ENCODE results near the gene PRRX1.

Gene PRRX1

DNA sequence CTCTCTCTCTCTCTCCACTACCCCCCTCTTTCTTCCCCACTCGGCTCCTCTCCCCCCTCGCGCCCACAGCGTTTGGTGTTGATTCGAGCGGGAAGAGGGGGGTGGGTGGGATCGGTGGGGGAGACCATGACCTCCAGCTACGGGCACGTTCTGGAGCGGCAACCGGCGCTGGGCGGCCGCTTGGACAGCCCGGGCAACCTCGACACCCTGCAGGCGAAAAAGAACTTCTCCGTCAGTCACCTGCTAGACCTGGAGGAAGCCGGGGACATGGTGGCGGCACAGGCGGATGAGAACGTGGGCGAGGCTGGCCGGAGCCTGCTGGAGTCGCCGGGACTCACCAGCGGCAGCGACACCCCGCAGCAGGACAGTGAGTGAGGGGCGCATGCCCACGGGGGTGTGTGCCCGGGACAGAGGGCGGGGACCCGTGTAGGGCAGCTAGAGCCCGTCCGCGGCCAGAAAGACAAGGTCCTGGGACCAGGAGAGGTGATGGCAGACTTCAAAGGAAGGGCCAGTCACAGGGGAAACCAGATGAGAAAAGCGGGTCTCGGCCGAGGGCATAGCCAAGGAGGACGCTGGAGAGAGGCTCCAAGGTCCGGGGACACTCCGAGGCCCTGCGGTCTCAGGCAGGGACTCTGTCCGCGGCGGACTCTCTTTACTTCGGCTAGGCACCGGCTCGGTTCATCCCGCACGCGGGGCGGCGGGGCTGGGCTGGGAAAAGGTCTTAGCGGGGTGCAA is at the start of gene PRRX1:
PRRX1 (plus strand) TSS at position 39 of the 735 bp plus-strand sequence; CDS start at position 127, 88 bp downstream.
- no peak for TF ChIP-seq EP300 (IDR thresholded peaks at IDR 0.05; ENCODE audit: borderline replicate concordance)
- TF ChIP-seq ZBTB7A (IDR thresholded peaks at IDR 0.05; ENCODE audit: low read depth) = no peak
- TF ChIP-seq RAD21 (IDR thresholded peaks at IDR 0.05; ENCODE audit: low read depth) = no peak
- no peak for TF ChIP-seq MAX (IDR thresholded peaks at IDR 0.05)
- no peak for TF ChIP-seq NFIC (IDR thresholded peaks at IDR 0.05)
- TF ChIP-seq CREB1 (IDR thresholded peaks at IDR 0.05; ENCODE audit: low read depth) = no peak
- TF ChIP-seq, protein P1, sequence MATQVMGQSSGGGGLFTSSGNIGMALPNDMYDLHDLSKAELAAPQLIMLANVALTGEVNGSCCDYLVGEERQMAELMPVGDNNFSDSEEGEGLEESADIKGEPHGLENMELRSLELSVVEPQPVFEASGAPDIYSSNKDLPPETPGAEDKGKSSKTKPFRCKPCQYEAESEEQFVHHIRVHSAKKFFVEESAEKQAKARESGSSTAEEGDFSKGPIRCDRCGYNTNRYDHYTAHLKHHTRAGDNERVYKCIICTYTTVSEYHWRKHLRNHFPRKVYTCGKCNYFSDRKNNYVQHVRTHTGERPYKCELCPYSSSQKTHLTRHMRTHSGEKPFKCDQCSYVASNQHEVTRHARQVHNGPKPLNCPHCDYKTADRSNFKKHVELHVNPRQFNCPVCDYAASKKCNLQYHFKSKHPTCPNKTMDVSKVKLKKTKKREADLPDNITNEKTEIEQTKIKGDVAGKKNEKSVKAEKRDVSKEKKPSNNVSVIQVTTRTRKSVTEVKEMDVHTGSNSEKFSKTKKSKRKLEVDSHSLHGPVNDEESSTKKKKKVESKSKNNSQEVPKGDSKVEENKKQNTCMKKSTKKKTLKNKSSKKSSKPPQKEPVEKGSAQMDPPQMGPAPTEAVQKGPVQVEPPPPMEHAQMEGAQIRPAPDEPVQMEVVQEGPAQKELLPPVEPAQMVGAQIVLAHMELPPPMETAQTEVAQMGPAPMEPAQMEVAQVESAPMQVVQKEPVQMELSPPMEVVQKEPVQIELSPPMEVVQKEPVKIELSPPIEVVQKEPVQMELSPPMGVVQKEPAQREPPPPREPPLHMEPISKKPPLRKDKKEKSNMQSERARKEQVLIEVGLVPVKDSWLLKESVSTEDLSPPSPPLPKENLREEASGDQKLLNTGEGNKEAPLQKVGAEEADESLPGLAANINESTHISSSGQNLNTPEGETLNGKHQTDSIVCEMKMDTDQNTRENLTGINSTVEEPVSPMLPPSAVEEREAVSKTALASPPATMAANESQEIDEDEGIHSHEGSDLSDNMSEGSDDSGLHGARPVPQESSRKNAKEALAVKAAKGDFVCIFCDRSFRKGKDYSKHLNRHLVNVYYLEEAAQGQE (IDR thresholded peaks at IDR 0.05; ENCODE audit: low read depth) = no peak
- no peak for TF ChIP-seq FOXM1 (IDR thresholded peaks at IDR 0.05; ENCODE audit: borderline replicate concordance, low read depth)
- no peak for TF ChIP-seq TEAD4 (IDR thresholded peaks at IDR 0.05)
- TF ChIP-seq YY1 (IDR thresholded peaks at IDR 0.05; ENCODE audit: low read depth) = no peak

GRCh38 chr1:170617591-170618330 is 46.2 kb upstream of the PRRX1 start:
- TF ChIP-seq EGR1 (IDR thresholded peaks at IDR 0.05) = no peak

DNA sequence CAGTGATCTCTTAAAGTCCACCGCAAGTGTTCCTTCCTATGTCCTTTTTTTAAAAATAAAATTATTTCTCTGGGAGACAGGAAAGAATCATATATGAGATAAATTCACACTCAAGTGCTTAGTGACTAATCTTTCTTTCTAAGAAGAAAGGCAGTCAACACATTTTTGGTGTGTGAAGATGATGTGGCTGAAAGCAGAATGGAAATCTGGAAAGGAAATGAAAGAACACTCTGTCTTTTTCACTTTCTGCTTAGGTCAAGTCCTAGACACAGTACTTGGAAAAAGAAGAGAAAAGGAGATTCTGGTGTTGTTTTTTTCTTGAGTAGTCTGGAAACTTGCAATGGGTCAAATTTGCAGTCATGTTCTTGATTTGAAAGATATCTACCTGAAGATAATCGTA is 45.5 kb upstream of the PRRX1 start:
- TF ChIP-seq NFIC (IDR thresholded peaks at IDR 0.05) (no peak), ZBTB7A (IDR thresholded peaks at IDR 0.05; ENCODE audit: low read depth) (no peak), TEAD4 (IDR thresholded peaks at IDR 0.05) (no peak), CREB1 (IDR thresholded peaks at IDR 0.05; ENCODE audit: low read depth) (no peak)

DNA sequence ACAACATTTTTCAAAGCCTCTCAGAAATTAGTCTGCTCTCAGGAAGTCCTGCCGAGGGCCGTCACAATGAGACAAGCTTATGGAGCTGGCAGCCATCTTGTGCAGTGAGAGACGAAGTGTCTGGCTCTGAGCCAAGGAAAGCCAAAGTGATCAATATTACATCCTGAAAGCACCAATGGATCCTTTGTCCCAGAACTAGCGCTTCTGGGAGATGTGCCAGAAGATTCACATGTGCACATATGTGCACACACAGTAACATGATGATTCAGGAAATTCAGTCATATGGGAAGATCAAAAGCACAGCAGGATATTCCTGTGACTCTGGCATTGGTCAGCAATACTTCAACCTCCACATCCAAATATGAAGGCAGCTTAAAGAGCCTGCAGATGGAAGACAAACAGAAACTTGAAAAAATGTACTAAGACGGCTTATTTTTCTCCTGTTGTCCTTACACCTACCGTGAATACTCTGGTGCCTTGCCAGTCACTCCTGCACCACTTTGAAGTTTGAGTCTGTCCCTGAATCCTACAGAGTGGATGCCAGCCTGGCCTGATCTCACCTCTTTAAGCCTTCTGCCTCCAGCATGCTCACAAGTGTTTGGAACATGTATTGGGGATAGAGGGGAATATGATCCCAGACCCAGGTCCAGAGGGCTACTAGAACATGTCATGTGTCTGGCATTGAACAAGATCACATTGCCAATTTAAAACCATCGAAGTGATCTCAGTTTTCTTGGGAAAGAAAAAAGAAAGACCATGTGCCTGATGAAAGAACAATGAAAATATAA is 44.5 kb upstream of the PRRX1 start:
- TF ChIP-seq YY1 (IDR thresholded peaks at IDR 0.05; ENCODE audit: low read depth) (no peak), RAD21 (IDR thresholded peaks at IDR 0.05; ENCODE audit: low read depth) (no peak), ZBTB7A (IDR thresholded peaks at IDR 0.05; ENCODE audit: low read depth) (no peak), MAX (IDR thresholded peaks at IDR 0.05) (no peak), EGR1 (IDR thresholded peaks at IDR 0.05) (no peak), FOXM1 (IDR thresholded peaks at IDR 0.05; ENCODE audit: borderline replicate concordance, low read depth) (no peak), EP300 (IDR thresholded peaks at IDR 0.05; ENCODE audit: borderline replicate concordance) (no peak), TAF1 (IDR thresholded peaks at IDR 0.05; ENCODE audit: low read depth) (no peak)

GRCh38 chr1:170620164-170620563 is 43.8 kb upstream of the PRRX1 start:
- TF ChIP-seq NFIC (IDR thresholded peaks at IDR 0.05) = no peak
- TF ChIP-seq, protein P1 (IDR thresholded peaks at IDR 0.05; ENCODE audit: low read depth) = no peak
- TF ChIP-seq TAF1 (IDR thresholded peaks at IDR 0.05; ENCODE audit: low read depth) = no peak
- TF ChIP-seq TCF12 (IDR thresholded peaks at IDR 0.05; ENCODE audit: low read depth) = no peak
- TF ChIP-seq ZBTB7A (IDR thresholded peaks at IDR 0.05; ENCODE audit: low read depth) = no peak
- no peak for TF ChIP-seq CEBPB (IDR thresholded peaks at IDR 0.05)
- TF ChIP-seq FOXM1 (IDR thresholded peaks at IDR 0.05; ENCODE audit: borderline replicate concordance, low read depth) = no peak
- no peak for TF ChIP-seq RAD21 (IDR thresholded peaks at IDR 0.05; ENCODE audit: low read depth)
- TF ChIP-seq YY1 (IDR thresholded peaks at IDR 0.05; ENCODE audit: low read depth) = no peak
- no peak for TF ChIP-seq EP300 (IDR thresholded peaks at IDR 0.05; ENCODE audit: borderline replicate concordance)
- TF ChIP-seq USF1 (IDR thresholded peaks at IDR 0.05) = no peak
- no peak for TF ChIP-seq MAX (IDR thresholded peaks at IDR 0.05)
- TF ChIP-seq CREB1 (IDR thresholded peaks at IDR 0.05; ENCODE audit: low read depth) = no peak
- TF ChIP-seq TEAD4 (IDR thresholded peaks at IDR 0.05) = no peak
- no peak for TF ChIP-seq EGR1 (IDR thresholded peaks at IDR 0.05)
